Measurements from ENCODE around the gene ZNF565. TPM values are rescaled to one million over a fixed set of nuclear protein-coding genes. Genes with fewer than 3 reads are reported as not detected.
A peak's percentile ranks its signal among the peaks of the same experiment; 100 is the strongest.

Gene ZNF565
- polyA plus RNA-seq, 1 of the 3 experiments (the other 2 are of a cell fraction) = 1.5 TPM

DNA sequence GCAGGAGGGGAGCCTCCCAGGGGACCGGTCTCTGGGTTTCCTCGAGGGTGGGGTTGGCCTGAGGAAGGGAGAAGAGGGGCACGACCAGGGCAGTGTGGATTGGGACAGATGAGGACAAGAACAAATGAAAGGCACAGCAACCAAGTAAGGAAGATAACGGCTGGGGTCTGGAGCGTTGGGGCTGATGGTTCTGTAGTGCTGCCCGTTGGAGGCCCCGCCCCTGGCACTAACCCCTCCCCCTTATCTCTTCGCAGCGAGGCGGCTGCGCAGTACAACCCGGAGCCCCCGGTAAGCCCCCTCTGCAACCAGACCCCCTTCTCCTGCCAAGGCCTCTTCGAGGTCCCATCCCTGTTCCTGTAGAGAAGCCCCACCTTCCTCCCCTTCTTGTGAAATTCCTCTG, 72.4 kb downstream of the ZNF565 start:
- ChIA-PET POLR2A (no interaction called here), CTCF (interaction anchor here (1.1 to 1.2 kb wide), 2 partner anchors 28 to 187 kb away, joined by 3 to 4 read pairs; no protein-coding TSS in a partner anchor)
- no peak for DNase-seq
- H3K4me3 ChIP-seq (ENCODE audit: low read depth in 2 of 2, low read length in 1 of 2) = peak overlapping the region; percentile 80 to 90; a peak in 2 of 4 replicates
- peaks cover 37% of the 10 kb centered on the region for H4K20me1 ChIP-seq (ENCODE audit: insufficient read depth)
- H3K27ac ChIP-seq (ENCODE audit: low read depth in 2 of 2, low read length in 1 of 2) = no peak overlapping the region
- TF ChIP-seq MXI1 (IDR thresholded peaks at IDR 0.05; ENCODE audit: low read depth, low read length) = no peak
- H3K9me3 ChIP-seq = no peaks in the 10 kb centered on the region
- H3F3A ChIP-seq (replicated peaks; ENCODE audit: insufficient read depth) = peaks cover 21% of the 10 kb centered on the region
- H3K9ac ChIP-seq = no peak overlapping the region
- H3K79me2 ChIP-seq (ENCODE audit: insufficient read depth) = peaks cover 36% of the 10 kb centered on the region
- peak overlapping the region; percentile 80 for H3K4me2 ChIP-seq
- no peaks in the 10 kb centered on the region for H3K27me3 ChIP-seq (ENCODE audit: insufficient read depth)
- H3K4me1 ChIP-seq (ENCODE audit: control insufficient read depth in 1 of 2, insufficient read depth in 2 of 2, low read depth in 1 of 2, low read length in 1 of 2) = peaks cover 8 to 9% of the 10 kb centered on the region in 2 experiments; a peak in 3 of 4 replicates
- no peak overlapping the region for H2AFZ ChIP-seq (ENCODE audit: low read depth)
- no peaks in the 10 kb centered on the region for H3K9me2 ChIP-seq
- peaks cover 38 to 49% of the 10 kb centered on the region in 2 experiments for H3K36me3 ChIP-seq (replicated peaks in 1 of 2; ENCODE audit: control insufficient read depth in 1 of 2, insufficient read depth in 2 of 2, low read length in 1 of 2)
- WGBS (ENCODE audit: low lambda C conversion rate) = 93% methylated on average over 14 of the region's 14 CpGs

DNA sequence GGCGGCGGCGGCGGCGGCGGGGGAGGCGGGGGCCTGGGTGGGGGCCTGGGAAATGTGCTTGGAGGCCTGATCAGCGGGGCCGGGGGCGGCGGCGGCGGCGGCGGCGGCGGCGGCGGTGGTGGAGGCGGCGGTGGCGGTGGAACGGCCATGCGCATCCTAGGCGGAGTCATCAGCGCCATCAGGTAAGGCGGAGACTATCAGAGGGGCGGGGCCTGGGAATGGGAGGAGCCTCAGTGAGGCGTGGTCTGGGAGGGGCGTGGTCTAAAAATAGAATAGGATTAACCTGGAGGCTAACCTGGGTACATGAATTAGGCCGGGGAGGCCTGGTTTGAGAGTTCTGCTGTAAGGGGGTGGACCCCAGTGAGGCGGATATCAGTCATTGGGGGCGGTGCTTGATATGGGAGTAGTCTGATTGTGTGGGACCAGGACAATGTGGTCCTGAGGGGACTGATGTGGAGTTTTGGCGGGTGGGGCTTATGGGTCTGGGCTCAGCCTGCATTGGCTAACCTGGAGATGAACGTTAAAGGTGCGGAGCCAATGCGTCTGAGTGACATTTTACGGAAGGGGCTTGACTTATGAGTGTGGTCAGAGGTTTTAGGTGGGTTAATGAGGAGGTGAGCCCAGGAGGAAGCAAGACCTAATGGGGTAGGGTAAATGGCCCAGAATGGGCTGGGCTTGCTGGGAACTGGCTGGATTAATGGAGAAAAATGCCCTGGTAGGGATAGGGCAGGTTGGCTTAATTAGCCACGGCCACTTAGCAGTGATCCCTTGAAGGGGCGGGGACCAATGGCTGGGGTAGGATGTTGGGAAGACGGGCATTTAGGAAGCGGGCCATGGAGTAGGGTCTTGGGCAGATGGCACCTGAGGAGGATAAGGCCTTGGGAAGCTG, 73.2 kb downstream of the ZNF565 start:
- peaks cover 30% of the 10 kb centered on the region for H4K20me1 ChIP-seq (ENCODE audit: insufficient read depth)
- no peaks in the 10 kb centered on the region for H3K27me3 ChIP-seq (ENCODE audit: insufficient read depth)
- H3K4me3 ChIP-seq (ENCODE audit: low read depth in 2 of 2, low read length in 1 of 2) = peak overlapping the region; percentile 80 to 90
- WGBS (ENCODE audit: low lambda C conversion rate) = 25% methylated on average over 34 of the region's 42 CpGs
- peak overlapping the region; percentile 97 for H3K9ac ChIP-seq
- peak overlapping the region; percentile 80 for H3K4me2 ChIP-seq
- H3K9me3 ChIP-seq = no peaks in the 10 kb centered on the region
- H3K79me2 ChIP-seq (ENCODE audit: insufficient read depth) = peaks cover 36% of the 10 kb centered on the region
- no peaks in the 10 kb centered on the region for H3K9me2 ChIP-seq
- H3F3A ChIP-seq (replicated peaks; ENCODE audit: insufficient read depth) = peaks cover 16% of the 10 kb centered on the region
- ChIA-PET CTCF (interaction anchor here (1.0 kb wide), 1 partner anchor 13 kb away, joined by 4 read pairs; no protein-coding TSS in a partner anchor), POLR2A (interaction anchor here (1.2 kb wide), 1 partner anchor 26 kb away, joined by 3 read pairs; the partner anchor contains the start of gene TBCB)
- peaks cover 14% of the 10 kb centered on the region in 2 experiments; a peak in 3 of 4 replicates for H3K4me1 ChIP-seq (ENCODE audit: control insufficient read depth in 1 of 2, insufficient read depth in 2 of 2, low read depth in 1 of 2, low read length in 1 of 2)
- no peak overlapping the region for H2AFZ ChIP-seq (ENCODE audit: low read depth)
- peak; percentile 93 for DNase-seq
- peak overlapping the region; percentile 82 to 93; a peak in 3 of 4 replicates for H3K27ac ChIP-seq (ENCODE audit: low read depth in 2 of 2, low read length in 1 of 2)
- H3K36me3 ChIP-seq (replicated peaks in 1 of 2; ENCODE audit: control insufficient read depth in 1 of 2, insufficient read depth in 2 of 2, low read length in 1 of 2) = peaks cover 31 to 41% of the 10 kb centered on the region in 2 experiments
- TF ChIP-seq TAF1 (IDR thresholded peaks at IDR 0.05; ENCODE audit: borderline replicate concordance, low read depth, low read length) (0 out of 2 replicates have a peak, but pooled peaks have one; percentile 2), JUND (IDR thresholded peaks at IDR 0.05) (no peak), FOXM1 (IDR thresholded peaks at IDR 0.05; ENCODE audit: low read depth) (no peak), NFIC (IDR thresholded peaks at IDR 0.05; ENCODE audit: borderline replicate concordance) (no peak), GABPA (IDR thresholded peaks at IDR 0.05; ENCODE audit: low read depth) (no peak), FOSL2 (IDR thresholded peaks at IDR 0.05; ENCODE audit: borderline replicate concordance, low read depth) (no peak), MEF2A (IDR thresholded peaks at IDR 0.05; ENCODE audit: borderline replicate concordance, low read depth) (no peak), GATA2 (CRISPR knock-in tag; IDR thresholded peaks at IDR 0.05) (no peak), MXI1 (IDR thresholded peaks at IDR 0.05; ENCODE audit: low read depth, low read length) (peak; percentile 27), RCOR1 (IDR thresholded peaks at IDR 0.05; ENCODE audit: low read length) (no peak), RXRA (IDR thresholded peaks at IDR 0.05; ENCODE audit: borderline replicate concordance, low read depth) (no peak), ELF1 (IDR thresholded peaks at IDR 0.05) (no peak), SIN3A (IDR thresholded peaks at IDR 0.05; ENCODE audit: borderline replicate concordance, low read depth, low read length) (no peak), YY1 (IDR thresholded peaks at IDR 0.05; ENCODE audit: low read depth) (no peak)
- TF ChIP-seq, protein P1, sequence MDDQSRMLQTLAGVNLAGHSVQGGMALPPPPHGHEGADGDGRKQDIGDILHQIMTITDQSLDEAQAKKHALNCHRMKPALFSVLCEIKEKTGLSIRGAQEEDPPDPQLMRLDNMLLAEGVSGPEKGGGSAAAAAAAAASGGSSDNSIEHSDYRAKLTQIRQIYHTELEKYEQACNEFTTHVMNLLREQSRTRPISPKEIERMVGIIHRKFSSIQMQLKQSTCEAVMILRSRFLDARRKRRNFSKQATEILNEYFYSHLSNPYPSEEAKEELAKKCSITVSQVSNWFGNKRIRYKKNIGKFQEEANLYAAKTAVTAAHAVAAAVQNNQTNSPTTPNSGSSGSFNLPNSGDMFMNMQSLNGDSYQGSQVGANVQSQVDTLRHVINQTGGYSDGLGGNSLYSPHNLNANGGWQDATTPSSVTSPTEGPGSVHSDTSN (IDR thresholded peaks at IDR 0.05) = no peak
- TF ChIP-seq, protein P2, sequence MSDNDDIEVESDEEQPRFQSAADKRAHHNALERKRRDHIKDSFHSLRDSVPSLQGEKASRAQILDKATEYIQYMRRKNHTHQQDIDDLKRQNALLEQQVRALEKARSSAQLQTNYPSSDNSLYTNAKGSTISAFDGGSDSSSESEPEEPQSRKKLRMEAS (IDR thresholded peaks at IDR 0.05; ENCODE audit: low read depth) = 0 out of 2 replicates have a peak, but pooled peaks have one; percentile 7
- TF ChIP-seq, protein P3, sequence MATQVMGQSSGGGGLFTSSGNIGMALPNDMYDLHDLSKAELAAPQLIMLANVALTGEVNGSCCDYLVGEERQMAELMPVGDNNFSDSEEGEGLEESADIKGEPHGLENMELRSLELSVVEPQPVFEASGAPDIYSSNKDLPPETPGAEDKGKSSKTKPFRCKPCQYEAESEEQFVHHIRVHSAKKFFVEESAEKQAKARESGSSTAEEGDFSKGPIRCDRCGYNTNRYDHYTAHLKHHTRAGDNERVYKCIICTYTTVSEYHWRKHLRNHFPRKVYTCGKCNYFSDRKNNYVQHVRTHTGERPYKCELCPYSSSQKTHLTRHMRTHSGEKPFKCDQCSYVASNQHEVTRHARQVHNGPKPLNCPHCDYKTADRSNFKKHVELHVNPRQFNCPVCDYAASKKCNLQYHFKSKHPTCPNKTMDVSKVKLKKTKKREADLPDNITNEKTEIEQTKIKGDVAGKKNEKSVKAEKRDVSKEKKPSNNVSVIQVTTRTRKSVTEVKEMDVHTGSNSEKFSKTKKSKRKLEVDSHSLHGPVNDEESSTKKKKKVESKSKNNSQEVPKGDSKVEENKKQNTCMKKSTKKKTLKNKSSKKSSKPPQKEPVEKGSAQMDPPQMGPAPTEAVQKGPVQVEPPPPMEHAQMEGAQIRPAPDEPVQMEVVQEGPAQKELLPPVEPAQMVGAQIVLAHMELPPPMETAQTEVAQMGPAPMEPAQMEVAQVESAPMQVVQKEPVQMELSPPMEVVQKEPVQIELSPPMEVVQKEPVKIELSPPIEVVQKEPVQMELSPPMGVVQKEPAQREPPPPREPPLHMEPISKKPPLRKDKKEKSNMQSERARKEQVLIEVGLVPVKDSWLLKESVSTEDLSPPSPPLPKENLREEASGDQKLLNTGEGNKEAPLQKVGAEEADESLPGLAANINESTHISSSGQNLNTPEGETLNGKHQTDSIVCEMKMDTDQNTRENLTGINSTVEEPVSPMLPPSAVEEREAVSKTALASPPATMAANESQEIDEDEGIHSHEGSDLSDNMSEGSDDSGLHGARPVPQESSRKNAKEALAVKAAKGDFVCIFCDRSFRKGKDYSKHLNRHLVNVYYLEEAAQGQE (IDR thresholded peaks at IDR 0.05; ENCODE audit: low read depth, low read length) = no peak
- TF ChIP-seq, protein P4, sequence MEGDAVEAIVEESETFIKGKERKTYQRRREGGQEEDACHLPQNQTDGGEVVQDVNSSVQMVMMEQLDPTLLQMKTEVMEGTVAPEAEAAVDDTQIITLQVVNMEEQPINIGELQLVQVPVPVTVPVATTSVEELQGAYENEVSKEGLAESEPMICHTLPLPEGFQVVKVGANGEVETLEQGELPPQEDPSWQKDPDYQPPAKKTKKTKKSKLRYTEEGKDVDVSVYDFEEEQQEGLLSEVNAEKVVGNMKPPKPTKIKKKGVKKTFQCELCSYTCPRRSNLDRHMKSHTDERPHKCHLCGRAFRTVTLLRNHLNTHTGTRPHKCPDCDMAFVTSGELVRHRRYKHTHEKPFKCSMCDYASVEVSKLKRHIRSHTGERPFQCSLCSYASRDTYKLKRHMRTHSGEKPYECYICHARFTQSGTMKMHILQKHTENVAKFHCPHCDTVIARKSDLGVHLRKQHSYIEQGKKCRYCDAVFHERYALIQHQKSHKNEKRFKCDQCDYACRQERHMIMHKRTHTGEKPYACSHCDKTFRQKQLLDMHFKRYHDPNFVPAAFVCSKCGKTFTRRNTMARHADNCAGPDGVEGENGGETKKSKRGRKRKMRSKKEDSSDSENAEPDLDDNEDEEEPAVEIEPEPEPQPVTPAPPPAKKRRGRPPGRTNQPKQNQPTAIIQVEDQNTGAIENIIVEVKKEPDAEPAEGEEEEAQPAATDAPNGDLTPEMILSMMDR (IDR thresholded peaks at IDR 0.05) = no peak
